Glomerular endothelial cell (primary cell): Measurements from ENCODE around the gene LRRC49. TPM values are rescaled to one million over a fixed set of nuclear protein-coding genes. Genes with fewer than 3 reads are reported as not detected.

Experiments
- DNase-seq: peaks from one replicate; pipeline ENCODE4 v3.0.0-alpha.2; 2011; ENCODE audit warnings: low read depth, low spot score; ENCODE audit errors: extremely low read depth
- total RNA-seq: library from RNA; depleted of rRNA; stranded (reverse); fragments of >200 nt; gene quantifications from 2 replicates; pipeline ENCODE4 v1.2.3, GENCODE V29; 2015

The LRRC49 gene
- total RNA-seq, 1 donor from 2014 or later, result 6.7 TPM

GRCh38 chr15:71083349-71083748 is 190.7 kb downstream of the LRRC49 start:
- DNase-seq, result no peak

GRCh38 chr15:71084264-71084663 is 191.6 kb downstream of the LRRC49 start:
- no peak for DNase-seq

- no peak for DNase-seq
These were observed 193.2 kb downstream of the LRRC49 start for GRCh38 chr15:71085809-71086208.

GRCh38 chr15:71088155-71088554 is 195.5 kb downstream of the LRRC49 start:
- DNase-seq, result no peak

GRCh38 chr15:71088683-71089082 is 196.1 kb downstream of the LRRC49 start:
- DNase-seq, result no peak

GRCh38 chr15:71089801-71090200 is 197.2 kb downstream of the LRRC49 start:
- no peak for DNase-seq

GRCh38 chr15:71091601-71092000 is 199.0 kb downstream of the LRRC49 start:
- DNase-seq, result no peak

GRCh38 chr15:71092056-71092600 is 199.5 kb downstream of the LRRC49 start:
- no peak for DNase-seq

- no peak for DNase-seq
These were observed 200.7 kb downstream of the LRRC49 start for GRCh38 chr15:71093054-71094024.

GRCh38 chr15:71094137-71094536 is 201.5 kb downstream of the LRRC49 start:
- DNase-seq, result no peak

GRCh38 chr15:71096676-71097075 is 204.1 kb downstream of the LRRC49 start:
- no peak for DNase-seq

- DNase-seq, result no peak
These were observed 205.3 kb downstream of the LRRC49 start for GRCh38 chr15:71097890-71098289.

GRCh38 chr15:71098920-71099319 is 206.3 kb downstream of the LRRC49 start:
- DNase-seq, result no peak

Other genes with a start within 250 kb of the LRRC49 start
- 118 and 247 TPM in 2 replicates for gene UACA, start 129.3 kb upstream of the LRRC49 start, total RNA-seq
- 18.4 and 48.9 TPM in 2 replicates for gene LARP6, start 38.7 kb upstream of the LRRC49 start, total RNA-seq
- gene THAP10, start 393 bp upstream of the LRRC49 start, total RNA-seq, result 3.0 and 4.4 TPM in 2 replicates
- 110 and 134 TPM in 2 replicates for gene THSD4, start 222.6 kb downstream of the LRRC49 start, total RNA-seq